K562 (cell line): ENCODE data around the gene FHIT. TPM values are rescaled to one million over a fixed set of nuclear protein-coding genes. Genes with fewer than 3 reads are reported as not detected.

Source experiments
- ATAC-seq: fragments of 200-7000 bp; cut with Tn5 transposase; 3 replicates; pipeline ENCODE4 v1.9.1; 2020; ENCODE audit warnings: moderate library complexity
- BruUV-seq: library from RNA; stranded (reverse); fragments of 400-500 nt; replicated peaks from 2 replicates; lab custom pipeline; 2021; lab: Mats Ljungman, UMichigan
- CTCF ChIA-PET: fragments of 300-600 bp; formaldehyde crosslinking; extraction: SDS; loops from one replicate; lab custom pipeline; 2021; ENCODE audit warnings: low intra/inter-chr PET ratio; lab: Yijun Ruan, JAX
- POLR2A ChIA-PET: fragments of 300-600, 350-650 bp; sonication (Branson Sonifier 250); formaldehyde crosslinking; extraction: SDS; loops from one replicate; lab custom pipeline; 2021; ENCODE audit warnings: antibody characterized with exemption, inconsistent platforms; lab: Yijun Ruan, JAX
- DNase-seq, 4 experiments: peaks; one replicate each; pipeline versions ENCODE4 v3.0.0 to v3.0.0-alpha.2; 2011 to 2018; ENCODE audit warnings: low spot score in 3 of 4, mixed read lengths in 3 of 4; ENCODE audit errors: extremely low read depth in 1 of 4
- FAIRE-seq: peaks from 2 replicates; lab custom pipeline; 2011; peaks lifted over from hg19 to GRCh38; lab: Jason Lieb, UNC
- H2AFZ ChIP-seq: 2 replicates; pipeline ENCODE4 v1.6.0; 2011; ENCODE audit warnings: low read depth, low read length, control low read depth, inconsistent platforms
- H3K27ac ChIP-seq: fragments of 200-600 bp; 3 replicates; pipeline ENCODE4 v1.8.0; 2011; ENCODE audit warnings: low read depth, mild to moderate bottlenecking, control low read depth, inconsistent platforms, low read length, moderate library complexity, mixed read lengths; ENCODE audit errors: extremely low read depth
- H3K27me3 ChIP-seq, 2 experiments: fragments of 300-600 bp in 1 of 2; 2 replicates in 1 of 2; 3 replicates in 1 of 2; pipeline versions ENCODE4 v1.6.0 to v1.8.0; 2011; ENCODE audit warnings: inconsistent platforms in 2 of 2, low read length in 2 of 2, mild to moderate bottlenecking in 1 of 2, mixed read lengths in 1 of 2, moderate library complexity in 1 of 2; ENCODE audit not compliant: control insufficient read depth in 2 of 2, insufficient read depth in 2 of 2
- H3K36me3 ChIP-seq: fragments of 300-600 bp; 3 replicates; pipeline ENCODE4 v1.8.0; 2011; ENCODE audit warnings: mild to moderate bottlenecking, low read length, inconsistent platforms; ENCODE audit not compliant: control insufficient read depth, insufficient read depth
- H3K4me1 ChIP-seq, 2 experiments: fragments of 200-600 bp in 1 of 2; replicated peaks in 1 of 2; 2 replicates in 1 of 2; 3 replicates in 1 of 2; pipeline versions ENCODE4 v1.5.1 to v1.8.0; 2011; ENCODE audit warnings: inconsistent platforms in 2 of 2, low read length in 2 of 2, mild to moderate bottlenecking in 1 of 2, mixed read lengths in 1 of 2, moderate library complexity in 1 of 2; ENCODE audit not compliant: control insufficient read depth in 2 of 2, insufficient read depth in 2 of 2
- H3K4me2 ChIP-seq: 2 replicates; pipeline ENCODE4 v1.6.1; 2011; ENCODE audit warnings: low read length, control low read depth, inconsistent platforms, mixed read lengths; ENCODE audit not compliant: insufficient read depth
- H3K4me3 ChIP-seq: fragments of 200-600 bp; sonication (generic), shearing (Covaris generic); 2 replicates; pipeline ENCODE4 v1.5.1; 2016; ENCODE audit warnings: control low read depth, inconsistent platforms
- H3K79me2 ChIP-seq: fragments of 200-600 bp; 3 replicates; pipeline ENCODE4 v1.8.0; 2011; ENCODE audit warnings: low read length, inconsistent platforms; ENCODE audit not compliant: control insufficient read depth, insufficient read depth
- H3K9ac ChIP-seq, 2 experiments: 2 replicates each; pipeline versions ENCODE4 v1.6.0 to v1.6.1; 2011; ENCODE audit warnings: low read depth in 2 of 2, low read length in 2 of 2, control low read depth in 1 of 2, inconsistent platforms in 1 of 2, mild to moderate bottlenecking in 1 of 2, mixed read lengths in 1 of 2; ENCODE audit not compliant: insufficient read depth in 1 of 2
- H3K9me1 ChIP-seq: one replicate; pipeline ENCODE4 v1.6.0; 2011; ENCODE audit warnings: inconsistent platforms, mild to moderate bottlenecking, low read length, moderate library complexity; ENCODE audit not compliant: control insufficient read depth, insufficient read depth
- H3K9me3 ChIP-seq: replicated peaks from 2 replicates; pipeline ENCODE4 v1.5.1; 2011; ENCODE audit warnings: low read depth, low read length, inconsistent platforms; ENCODE audit not compliant: control insufficient read depth, insufficient read depth
- H4K20me1 ChIP-seq: replicated peaks from 2 replicates; pipeline ENCODE4 v1.6.1; 2011; ENCODE audit warnings: low read length, inconsistent platforms, mixed read lengths; ENCODE audit not compliant: control insufficient read depth, insufficient read depth
- MTA2 ChIP-seq: fragments of 450-650 bp; IDR thresholded peaks from 2 replicates; pipeline ENCODE4 v1.6.1; 2016; ENCODE audit warnings: low read depth
- ZNF740 ChIP-seq, 3 experiments: fragments of 200-800 bp in 1 of 3; sonication (Bioruptor generic) in 1 of 3; sonication (generic) in 1 of 3; formaldehyde crosslinking in 1 of 3; IDR thresholded peaks; 2 replicates each; pipeline versions ENCODE4 v1.6.1 to v1.8.0; 2016 to 2022; ENCODE audit warnings: mild to moderate bottlenecking in 2 of 3, missing compliant biosample characterization in 2 of 3, missing genetic modification characterization in 2 of 3, missing genetic modification reagents in 1 of 3
- WGBS: fragments of 100-300 bp; shearing (Covaris generic); methylation state at CpG from one replicate; pipeline ENCODE4 v1.1.6; 2016; ENCODE audit warnings: low coverage, mixed read lengths; ENCODE audit not compliant: insufficient coverage; ENCODE audit errors: missing lambda C conversion rate; 5-methylcytosine and 5-hydroxymethylcytosine counted together
- in situ Hi-C: fragments of 300-500 bp; cut with MboI; formaldehyde crosslinking; loops from 4 replicates; pipeline ENCODE4 v1.15.0; 2018; ENCODE audit warnings: inconsistent platforms, mixed read lengths
- intact Hi-C: fragments of 100-400 bp; cut with micrococcal nuclease; formaldehyde crosslinking; loops from 2 replicates; pipeline ENCODE4 v1.14.2; 2022
- polyA plus RNA-seq, 8 experiments: library from polyadenylated mRNA; depleted of rRNA in 4 of 8; stranded (reverse) in 5 of 8; unstranded in 3 of 8; fragments of >200 nt; fragmentation: Nextera tagmentation in 2 of 8; fragmentation: Illumina TruSeq in 1 of 8; extraction: Ambion mirVana in 2 of 8; extraction: Trizol in 1 of 8; gene quantifications; 2 replicates each; pipeline versions ENCODE4 v1.2.1 to v1.2.3, GENCODE V29; 2011 to 2014; ENCODE audit warnings: inconsistent platforms in 1 of 8, missing spikeins in 1 of 8
- total RNA-seq, 7 experiments: library from RNA; depleted of rRNA in 6 of 7; stranded (reverse); fragments of >200 nt in 6 of 7; fragmentation: Illumina TruSeq in 2 of 7; extraction: Trizol in 2 of 7; gene quantifications; 2 replicates each; pipeline versions ENCODE4 v1.2.1 to v1.2.3, GENCODE V29; 2011 to 2021; ENCODE audit warnings: low replicate concordance in 1 of 7

The FHIT gene
- total and polyA plus RNA-seq, 9 of the 15 experiments (the other 6 are each of a cell fraction or from before 2014, with no cell fraction given) = 1.7 to 9.1 (median 4.3) TPM

GRCh38 chr3:60319179-60319858 lies 931.9 kb downstream of the FHIT start:
- no peaks in the 10 kb centered on the region for H3K9me3 ChIP-seq
- ATAC-seq = no peak
- no peak overlapping the region for H3K9ac ChIP-seq
- intact Hi-C loops (loop anchor here (1.0 kb wide), 1 partner anchor 28 kb away; no protein-coding TSS in a partner anchor), in situ Hi-C loops (no loop called here)
- no peaks in the 10 kb centered on the region; a peak in 1 of 5 replicates for H3K4me1 ChIP-seq
- DNase-seq = no peak
- TF ChIP-seq ZNF740 (CRISPR knock-in tag; IDR thresholded peaks at IDR 0.05) (no peak), ZNF740 (tag; IDR thresholded peaks at IDR 0.05) (no peak)
- 71% methylated on average over 9 of the region's 9 CpGs for WGBS
- H3K9me1 ChIP-seq = no peaks in the 10 kb centered on the region
- FAIRE-seq = no peak
- no peak overlapping the region for H2AFZ ChIP-seq
- ChIA-PET POLR2A (no interaction called here), CTCF (interaction anchor here (0.8 kb wide), 1 partner anchor 79 kb away, joined by 3 read pairs; no protein-coding TSS in a partner anchor)
- no peaks in the 10 kb centered on the region; a peak in 1 of 5 replicates for H3K27me3 ChIP-seq
- H3K4me2 ChIP-seq = no peak overlapping the region
- H3K79me2 ChIP-seq = no peaks in the 10 kb centered on the region
- H3K4me3 ChIP-seq = no peak overlapping the region
- no peaks in the 10 kb centered on the region for H3K36me3 ChIP-seq
- no peak overlapping the region for H3K27ac ChIP-seq
- no peaks in the 10 kb centered on the region for H4K20me1 ChIP-seq
- BruUV-seq = no TSS peak

- no peak overlapping the region for H3K9ac ChIP-seq
- intact Hi-C loops = no loop called here
- ATAC-seq (no peak), FAIRE-seq (no peak), DNase-seq (no peak)
- TF ChIP-seq MTA2 = no peak
- BruUV-seq = no TSS peak
- no peaks in the 10 kb centered on the region for H4K20me1 ChIP-seq
- no peaks in the 10 kb centered on the region for H3K36me3 ChIP-seq
- H3K9me3 ChIP-seq = no peaks in the 10 kb centered on the region
- H3K79me2 ChIP-seq = no peaks in the 10 kb centered on the region
- CTCF ChIA-PET = no interaction called here
- in situ Hi-C loops = no loop called here
- H3K4me1 ChIP-seq = no peaks in the 10 kb centered on the region
- H3K4me2 ChIP-seq = no peak overlapping the region
- POLR2A ChIA-PET = no interaction called here
- H3K9me1 ChIP-seq = no peaks in the 10 kb centered on the region
- H3K4me3 ChIP-seq = no peak overlapping the region
- no peak overlapping the region for H2AFZ ChIP-seq
- H3K27ac ChIP-seq = no peak overlapping the region
- H3K27me3 ChIP-seq = no peaks in the 10 kb centered on the region; a peak in 1 of 5 replicates
Measured at GRCh38 chr3:60316121-60316797, 935.0 kb downstream of the FHIT start.
